Ascending aorta (tissue), 2 donors: ENCODE measurements around the gene HIVEP3. TPM values are rescaled to one million over a fixed set of nuclear protein-coding genes. Genes with fewer than 3 reads are reported as not detected.
A peak's percentile ranks its signal among the peaks of the same experiment; 100 is the strongest.

Source experiments
- DNase-seq, 2 donors: peaks; one replicate each; pipeline ENCODE4 v3.0.0-alpha.2; 2019; ENCODE audit warnings: low spot score in 2 of 2
- H3K27ac ChIP-seq, 2 donors: fragments of 200-600 bp; sonication (generic); one replicate each; pipeline ENCODE4 v1.5.1; 2016 to 2017; ENCODE audit warnings: mild to moderate bottlenecking in 1 of 2
- H3K27me3 ChIP-seq: fragments of 200-600 bp; sonication (generic); one replicate; pipeline ENCODE4 v1.5.1; 2017
- H3K36me3 ChIP-seq, 2 donors: fragments of 200-600 bp; sonication (generic); one replicate each; pipeline ENCODE4 v1.5.1; 2016
- H3K4me1 ChIP-seq, 2 donors: fragments of 200-600 bp; sonication (generic); one replicate each; pipeline ENCODE4 v1.5.1; 2016 to 2017; ENCODE audit warnings: mild to moderate bottlenecking in 1 of 2
- H3K4me3 ChIP-seq, 2 donors: fragments of 200-600 bp; sonication (generic); one replicate each; pipeline ENCODE4 v1.5.1; 2016 to 2017; ENCODE audit warnings: mild to moderate bottlenecking in 1 of 2
- H3K9me3 ChIP-seq, 2 donors: fragments of 200-600 bp; sonication (generic); one replicate each; pipeline ENCODE4 v1.5.1; 2016
- CTCF ChIP-seq, 3 experiments: fragments of 200-600 bp in 2 of 3; fragments of 450-650 bp in 1 of 3; sonication (generic) in 2 of 3; IDR thresholded peaks; one replicate each; pipeline ENCODE4 v1.5.1; 2016 to 2019; ENCODE audit warnings: antibody characterized with exemption in 3 of 3, mild to moderate bottlenecking in 1 of 3, moderate library complexity in 1 of 3
- intact Hi-C: fragments of 100-400 bp; cut with DNase I; formaldehyde crosslinking; loops from one replicate; pipeline ENCODE4 v1.15.1; 2023
- total RNA-seq: library from RNA; depleted of rRNA; stranded (reverse); fragments of >200 nt; gene quantifications from one replicate; pipeline ENCODE4 v1.1.0, GENCODE V29; 2016

HIVEP3 gene
- total RNA-seq, 1 donor from 2014 or later = 0.32 TPM

DNA sequence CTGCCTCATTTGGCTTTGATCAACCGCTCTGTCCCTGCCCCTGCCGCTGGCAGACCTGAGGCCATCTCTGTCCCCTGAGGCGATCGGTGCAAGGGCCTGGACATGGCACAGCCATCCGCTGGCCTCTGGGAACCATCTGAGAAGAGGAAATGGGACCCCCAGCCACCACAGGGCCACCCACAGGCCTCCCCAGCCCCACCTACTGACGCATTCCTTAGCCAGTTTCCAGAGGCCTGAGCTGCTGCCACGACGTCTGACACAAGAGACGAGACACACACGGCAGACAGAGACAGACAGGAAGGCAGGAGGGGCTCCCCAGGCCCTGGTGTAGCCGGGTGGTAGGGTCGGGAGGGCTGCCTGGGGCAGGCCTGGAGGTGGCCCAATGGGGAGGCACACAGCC, 397.0 kb downstream of the HIVEP3 start:
- H3K9me3 ChIP-seq = no peaks in the 10 kb centered on the region
- intact Hi-C loops = no loop called here
- no peaks in the 10 kb centered on the region for H3K4me1 ChIP-seq
- no peak for DNase-seq
- no peaks in the 10 kb centered on the region for H3K36me3 ChIP-seq
- no peak for TF ChIP-seq CTCF (IDR thresholded peaks at IDR 0.05)
- no peaks in the 10 kb centered on the region for H3K27me3 ChIP-seq
- H3K27ac ChIP-seq = no peak overlapping the region
- H3K4me3 ChIP-seq = no peak overlapping the region

DNA sequence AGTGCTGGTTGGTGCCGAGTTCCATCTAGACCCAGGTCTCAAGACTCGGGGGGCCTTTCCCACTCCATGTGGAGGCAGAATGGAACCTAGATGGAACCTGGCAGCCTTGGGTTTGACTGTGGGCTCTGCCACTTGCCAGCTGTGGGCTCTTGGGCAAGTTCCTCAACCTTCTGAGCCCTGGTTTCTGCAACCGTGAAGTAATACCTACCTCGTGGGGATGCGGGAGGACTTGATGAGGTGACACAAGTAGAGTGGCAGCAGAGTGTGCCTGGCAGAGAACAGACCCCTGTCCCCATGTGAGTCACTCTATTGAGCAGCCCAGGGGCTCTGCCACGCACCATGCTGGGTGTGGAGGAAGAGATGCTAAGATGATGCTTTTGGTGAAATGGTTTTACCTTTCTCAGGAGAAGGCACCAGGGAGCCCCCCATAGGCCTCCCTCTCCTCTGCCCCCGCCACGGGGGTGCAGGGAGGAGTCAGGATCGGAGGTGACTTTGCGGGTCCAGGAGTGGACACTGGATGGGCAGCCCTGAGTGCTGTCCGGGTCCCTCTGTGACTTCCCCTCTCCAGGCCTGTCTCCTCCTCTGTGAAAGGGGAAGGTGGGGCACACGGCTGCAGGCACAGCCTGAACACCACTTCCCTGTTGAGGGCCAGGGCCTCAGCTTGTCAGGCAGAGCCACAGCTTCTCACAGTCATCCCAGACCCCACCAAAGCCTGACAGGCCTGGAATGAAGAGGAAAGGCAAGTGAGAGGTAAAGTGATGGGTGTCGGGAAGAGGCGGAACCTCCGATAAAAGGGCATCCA, 397.6 kb downstream of the HIVEP3 start:
- no peak overlapping the region for H3K4me3 ChIP-seq
- no peak overlapping the region for H3K27ac ChIP-seq
- intact Hi-C loops = no loop called here
- TF ChIP-seq CTCF (IDR thresholded peaks at IDR 0.05) = no peak
- no peaks in the 10 kb centered on the region for H3K9me3 ChIP-seq
- H3K27me3 ChIP-seq = no peaks in the 10 kb centered on the region
- DNase-seq = no peak
- H3K36me3 ChIP-seq = no peaks in the 10 kb centered on the region
- peaks cover 0 to 2% of the 10 kb centered on the region in 2 donors for H3K4me1 ChIP-seq

- Histone ChIP-seq H3K36me3 (no peaks in the 10 kb centered on the region), H3K4me1 (peaks cover 3 to 7% of the 10 kb centered on the region in 2 donors), H3K27ac (no peak overlapping the region), H3K4me3 (no peak overlapping the region), H3K27me3 (no peaks in the 10 kb centered on the region), H3K9me3 (no peaks in the 10 kb centered on the region)
- DNase-seq = no peak
- intact Hi-C loops = loop anchor here (10.0 kb wide), 1 partner anchor 515 kb away; no protein-coding TSS in a partner anchor
- TF ChIP-seq CTCF (IDR thresholded peaks at IDR 0.05) = no peak
Measured at GRCh38 chr1:41519667-41520066, 399.1 kb downstream of the HIVEP3 start.

DNA sequence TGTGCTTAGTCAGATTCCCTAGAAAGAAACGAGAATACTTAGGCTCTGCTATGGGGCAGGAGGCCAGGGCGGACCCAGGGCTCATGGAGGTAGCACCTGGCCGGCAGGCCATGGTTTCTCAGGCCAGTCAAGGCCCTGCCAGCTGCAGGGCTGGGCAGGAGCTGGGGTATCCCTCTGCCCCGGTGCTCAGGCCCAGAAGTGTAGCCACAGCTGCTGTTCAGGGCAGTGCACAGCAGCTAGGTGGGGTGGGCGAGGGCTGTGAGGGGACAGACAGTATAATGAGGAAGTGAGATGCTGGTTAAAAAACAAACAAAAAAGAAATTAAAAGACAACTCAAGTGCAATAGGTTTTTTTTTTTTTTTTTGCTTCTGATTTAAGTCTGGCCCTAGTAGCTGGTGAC, 400.3 kb downstream of the HIVEP3 start:
- Histone ChIP-seq H3K9me3 (no peaks in the 10 kb centered on the region), H3K27ac (no peak overlapping the region), H3K36me3 (no peaks in the 10 kb centered on the region), H3K27me3 (no peaks in the 10 kb centered on the region), H3K4me3 (no peak overlapping the region), H3K4me1 (peaks cover 3 to 7% of the 10 kb centered on the region in 2 donors)
- intact Hi-C loops = loop anchor here (10.0 kb wide), 1 partner anchor 516 kb away; no protein-coding TSS in a partner anchor
- no peak for DNase-seq
- TF ChIP-seq CTCF (IDR thresholded peaks at IDR 0.05) = no peak

DNA sequence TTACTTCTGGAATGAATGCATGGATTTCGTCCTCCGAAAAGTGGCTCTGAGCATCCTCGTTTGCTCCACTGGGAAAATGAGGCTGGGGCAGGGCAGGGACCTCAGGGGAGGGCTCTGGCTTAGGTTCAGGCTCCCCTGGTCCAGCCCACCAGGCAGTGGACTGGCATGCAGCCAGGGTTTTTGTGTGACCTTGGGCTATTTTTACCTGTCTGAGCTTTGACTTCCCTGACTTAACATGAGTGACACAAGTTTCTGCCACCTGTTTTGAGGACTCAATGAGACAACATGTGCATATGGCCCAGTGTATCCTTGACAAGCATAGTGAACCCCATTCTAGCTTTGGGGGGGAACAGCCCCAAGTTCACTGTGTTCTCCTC, 401.7 kb downstream of the HIVEP3 start:
- peak overlapping the region in 1 of 2 donors; percentile 40 for H3K27ac ChIP-seq
- H3K4me1 ChIP-seq = peaks cover 3 to 7% of the 10 kb centered on the region in 2 donors
- H3K36me3 ChIP-seq = no peaks in the 10 kb centered on the region
- no peak for DNase-seq
- H3K27me3 ChIP-seq = no peaks in the 10 kb centered on the region
- intact Hi-C loops = loop anchor here (2.0 to 10.0 kb wide), 3 partner anchors 56 to 518 kb away; no protein-coding TSS in a partner anchor
- H3K9me3 ChIP-seq = no peaks in the 10 kb centered on the region
- H3K4me3 ChIP-seq = peak overlapping the region in 1 of 2 donors; percentile 69
- TF ChIP-seq CTCF (IDR thresholded peaks at IDR 0.05) = no peak
